HG02970 (cell line): ENCODE measurements around the gene HRK.
"Not testable (repeated sequence)": the region's sequence is repeated elsewhere in the genome, so short reads cannot be mapped to it uniquely, and the experiment has no call there.

Experiments used
- ATAC-seq: cut with Tn5 transposase; IDR thresholded peaks from one replicate; pipeline ENCODE4 v1.9.1; 2021; ENCODE audit warnings: mild to moderate bottlenecking, moderate library complexity, moderate number of reproducible peaks; ENCODE audit not compliant: unreplicated experiment, low FRiP score

The HRK gene

DNA sequence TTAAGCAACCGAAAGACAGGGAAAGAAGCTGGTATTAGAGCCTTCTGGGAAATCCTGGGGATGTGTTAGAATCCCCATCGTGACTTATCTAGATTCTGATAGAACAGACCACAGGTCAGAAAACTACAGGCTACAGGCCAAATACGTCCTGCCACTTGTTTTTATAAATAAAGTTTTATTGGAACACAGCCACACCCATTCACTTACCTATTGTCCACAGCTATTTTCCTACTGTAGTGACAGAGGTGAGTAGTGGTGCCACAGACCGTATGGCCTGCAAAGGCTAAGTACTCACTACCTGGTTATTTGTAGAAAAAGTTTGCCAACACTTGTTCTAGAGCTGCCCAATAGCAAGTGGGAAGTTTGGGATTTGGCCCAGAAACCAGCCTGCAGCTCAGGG is 53.8 kb downstream of the HRK start:
- no peak for ATAC-seq

DNA sequence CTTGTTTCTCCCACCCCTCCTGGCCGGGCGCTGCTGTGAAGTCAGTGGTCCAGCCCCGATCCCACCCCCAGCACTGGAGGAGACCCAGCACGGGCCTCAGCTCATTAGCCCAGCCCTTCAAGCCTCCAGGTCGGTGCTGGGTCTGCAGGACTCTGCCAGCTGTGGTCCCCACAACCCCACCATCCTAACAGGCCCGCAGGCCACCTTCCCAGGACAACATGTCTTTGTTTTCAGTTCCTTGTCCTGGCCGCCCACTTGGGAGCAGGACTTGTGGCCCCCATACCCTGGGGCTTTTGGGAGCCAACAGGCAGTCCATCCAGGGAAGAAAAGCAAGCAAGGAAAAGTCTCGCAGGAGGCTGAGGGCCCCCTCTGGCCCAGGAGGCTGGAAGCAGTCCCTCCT is 60.0 kb downstream of the HRK start:
- no peak for ATAC-seq

DNA sequence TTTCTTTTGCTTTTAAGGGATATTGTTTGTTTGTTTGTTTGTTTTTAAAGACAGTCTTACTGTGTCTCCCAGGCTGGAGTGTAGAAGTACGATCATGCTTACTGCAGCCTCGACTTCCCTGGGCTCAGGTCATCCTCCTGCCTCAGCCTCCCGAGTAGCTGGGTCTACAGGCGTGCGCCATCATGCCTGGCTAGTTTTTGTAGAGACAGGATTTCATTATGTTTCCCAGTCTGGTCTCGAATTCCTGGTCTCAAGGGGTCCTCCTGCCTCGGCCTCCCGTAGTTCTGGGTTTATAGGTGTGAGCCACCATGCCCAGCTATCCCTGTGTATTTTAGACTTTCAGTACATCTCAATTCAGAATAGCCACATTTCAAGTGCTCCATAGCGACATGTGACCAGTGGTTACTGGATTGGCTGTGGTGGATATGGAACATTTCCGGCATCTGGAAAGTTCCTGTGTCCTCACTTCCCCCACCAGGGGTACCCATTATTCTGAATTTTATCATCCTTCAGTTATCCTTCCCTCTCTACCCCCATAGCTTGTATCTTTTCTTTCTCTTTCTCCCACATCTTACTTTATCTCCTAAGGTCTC is 61.1 kb downstream of the HRK start:
- ATAC-seq, result no peak

GRCh38 chr12:116818948-116819832 is 62.1 kb downstream of the HRK start:
- peak; percentile 88 for ATAC-seq

DNA sequence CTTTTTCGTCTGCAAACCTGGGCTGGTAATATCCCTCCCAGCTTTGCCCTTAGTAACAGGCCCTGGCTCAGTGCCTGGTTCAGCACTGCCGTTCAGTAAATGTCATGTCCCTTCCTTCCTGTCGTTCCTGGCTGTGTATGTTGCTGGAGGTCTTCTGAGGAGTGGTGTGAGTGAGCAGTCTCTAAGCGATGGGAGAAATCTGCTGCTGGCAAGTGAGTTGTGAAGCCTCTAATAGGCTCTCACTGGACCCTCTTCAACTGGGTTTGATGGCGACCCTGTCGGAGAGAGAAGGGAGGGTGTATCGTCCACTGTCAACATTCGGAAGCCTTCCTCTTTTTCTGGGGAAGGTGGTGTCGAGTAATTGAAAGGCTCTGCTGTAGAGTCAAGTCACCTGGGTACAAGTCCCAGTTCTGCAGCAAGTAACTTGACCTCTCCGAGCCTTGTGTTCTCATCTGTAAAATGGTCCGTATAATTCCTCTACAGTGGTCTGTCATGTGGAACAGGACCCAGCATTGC is 62.8 kb downstream of the HRK start:
- ATAC-seq, result no peak

GRCh38 chr12:116814766-116815165 is 66.5 kb downstream of the HRK start:
- not testable (repeated sequence) for ATAC-seq

- no peak for ATAC-seq
These were observed 67.8 kb downstream of the HRK start for GRCh38 chr12:116813271-116814041.

- ATAC-seq, result no peak
These were observed 69.0 kb downstream of the HRK start for GRCh38 chr12:116812238-116812637.

DNA sequence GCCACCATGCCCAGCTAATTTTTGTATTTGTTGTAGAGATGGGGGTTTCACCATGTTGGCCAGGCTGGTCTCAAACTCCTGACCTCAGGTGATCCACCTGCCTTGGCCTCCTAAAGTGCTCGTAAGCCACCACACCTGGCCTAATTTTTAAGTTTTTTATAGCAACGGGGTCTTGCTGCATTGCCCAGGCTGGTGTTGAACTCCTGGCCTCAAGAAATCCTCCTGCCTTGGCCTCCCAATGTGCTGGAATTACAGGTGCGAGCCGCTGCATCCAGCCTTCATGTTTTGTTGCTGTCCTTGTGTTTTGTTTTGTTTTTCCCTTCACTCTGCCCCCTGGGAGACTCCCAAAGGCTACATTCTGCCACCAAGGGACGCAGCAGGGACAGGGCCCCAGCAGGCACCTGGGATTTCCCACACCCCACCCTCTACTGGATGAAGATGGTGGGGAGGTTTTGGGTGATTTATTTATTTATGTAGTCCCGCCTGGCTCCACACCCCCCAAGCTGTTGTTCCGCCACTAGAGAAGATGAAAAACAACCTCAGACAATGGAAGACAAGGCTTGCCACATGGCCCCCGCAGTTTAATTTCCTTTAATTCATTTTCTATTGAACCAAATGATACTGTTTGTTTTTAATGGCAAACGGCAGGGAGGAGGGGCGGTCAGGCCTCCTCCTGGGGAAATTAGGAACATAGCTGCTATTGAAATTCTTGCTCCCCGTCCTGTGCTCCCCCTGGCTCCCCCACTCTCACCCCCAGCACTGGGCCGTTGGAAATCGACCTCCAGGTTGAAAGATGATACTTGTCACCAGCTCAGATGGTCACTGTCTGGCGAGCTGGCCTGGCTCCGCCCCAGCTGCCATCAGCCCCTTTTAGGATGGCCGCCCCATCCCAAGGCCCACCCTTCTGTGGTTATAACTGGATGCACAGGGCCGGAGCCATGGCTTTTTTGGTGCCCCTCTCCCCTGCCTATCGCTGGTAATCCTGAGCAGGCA is 72.8 kb downstream of the HRK start:
- no peak for ATAC-seq

GRCh38 chr12:116807546-116807945 is 73.7 kb downstream of the HRK start:
- ATAC-seq, result no peak

DNA sequence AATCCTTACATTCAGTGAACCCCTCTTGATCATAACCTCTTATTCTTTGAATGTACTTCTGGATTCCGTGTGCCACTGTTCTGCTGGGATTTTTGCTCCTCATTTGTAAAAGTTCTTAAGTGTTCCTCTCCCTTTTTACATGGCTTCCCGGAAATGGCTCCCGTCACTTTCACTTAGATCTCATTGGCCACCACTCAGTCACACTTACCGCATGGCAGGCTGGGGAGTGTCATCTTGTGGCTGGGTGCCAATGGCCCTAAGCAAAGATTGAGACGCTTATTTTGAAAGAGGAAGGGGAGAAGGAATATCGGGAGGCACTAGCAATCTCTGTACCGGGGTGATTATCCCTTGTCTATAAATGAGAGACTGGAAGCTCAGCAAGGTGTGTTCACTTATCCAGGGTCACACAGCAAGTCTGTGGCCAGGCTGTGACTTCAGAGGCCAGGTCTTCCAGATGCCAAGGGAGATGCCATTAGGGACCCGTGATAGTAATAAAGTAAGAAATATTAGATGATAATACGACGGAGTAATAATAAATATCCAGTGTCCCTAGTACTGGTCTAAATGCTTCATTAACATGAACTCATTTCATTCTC is 74.3 kb downstream of the HRK start:
- ATAC-seq, result no peak
